Muscle of leg (tissue), 11 donors: ENCODE results near the gene ELANE. TPM values are rescaled to one million over a fixed set of nuclear protein-coding genes. Genes with fewer than 3 reads are reported as not detected.

ENCODE experiments used
- DNase-seq: peaks from one replicate; pipeline ENCODE4 v3.0.0; 2013
- H3K27ac ChIP-seq: one replicate; pipeline ENCODE4 v1.5.1; 2013; ENCODE audit warnings: mild to moderate bottlenecking, low read length, control low read depth
- H3K27me3 ChIP-seq: one replicate; pipeline ENCODE4 v1.6.1; 2013; ENCODE audit warnings: low read length; ENCODE audit not compliant: control insufficient read depth, insufficient read depth
- H3K36me3 ChIP-seq: one replicate; pipeline ENCODE4 v1.6.1; 2013; ENCODE audit warnings: low read length; ENCODE audit not compliant: control insufficient read depth, insufficient read depth
- H3K4me1 ChIP-seq: one replicate; pipeline ENCODE4 v1.6.1; 2013; ENCODE audit warnings: low read length; ENCODE audit not compliant: control insufficient read depth, insufficient read depth
- H3K4me3 ChIP-seq: one replicate; pipeline ENCODE4 v1.5.1; 2013; ENCODE audit warnings: low read length, control low read depth
- H3K9me3 ChIP-seq: replicated peaks from 2 replicates; pipeline ENCODE4 v1.6.1; 2013; ENCODE audit warnings: low read depth, low read length; ENCODE audit not compliant: control insufficient read depth
- WGBS: methylation state at CpG from one replicate; pipeline ENCODE4 v1.1.5; 2013; ENCODE audit warnings: missing lambda C conversion rate; ENCODE audit not compliant: insufficient coverage; 5-methylcytosine and 5-hydroxymethylcytosine counted together
- polyA plus RNA-seq, 8 donors: library from polyadenylated mRNA; unstranded; fragments of 120-200 nt; gene quantifications; one replicate each; pipeline versions ENCODE4 v1.2.1 to v1.2.3, GENCODE V29; 2013; ENCODE audit warnings: inconsistent platforms in 1 of 8, low replicate concordance in 1 of 8; ENCODE audit not compliant: insufficient read length in 8 of 8, insufficient read depth in 1 of 8
- total RNA-seq: library from RNA; stranded (reverse); fragments of 120-200 nt; gene quantifications from one replicate; pipeline ENCODE4 v1.2.4, GENCODE V29; 2013

The ELANE gene
- total and polyA plus RNA-seq, 9 donors = 0.22 to 4.4 (median 0.67) TPM

GRCh38 chr19:881385-882071 lies 29.4 kb downstream of the ELANE start:
- Histone ChIP-seq H3K27me3 (no peaks in the 10 kb centered on the region), H3K4me3 (no peak overlapping the region), H3K27ac (no peak overlapping the region), H3K36me3 (peaks cover 73% of the 10 kb centered on the region), H3K4me1 (no peaks in the 10 kb centered on the region), H3K9me3 (no peaks in the 10 kb centered on the region)
- no peak for DNase-seq
- 96% methylated on average over 32 of the region's 34 CpGs for WGBS

GRCh38 chr19:882871-883497 lies 30.9 kb downstream of the ELANE start:
- WGBS = 92% methylated on average over 7 of the region's 30 CpGs

GRCh38 chr19:883661-884211 lies 31.6 kb downstream of the ELANE start:
- WGBS = 90% methylated on average over 21 of the region's 22 CpGs
- peaks cover 84% of the 10 kb centered on the region for H3K36me3 ChIP-seq
- no peak for DNase-seq
- no peaks in the 10 kb centered on the region for H3K4me1 ChIP-seq
- H3K27me3 ChIP-seq = no peaks in the 10 kb centered on the region
- H3K9me3 ChIP-seq = no peaks in the 10 kb centered on the region
- no peak overlapping the region for H3K4me3 ChIP-seq
- H3K27ac ChIP-seq = no peak overlapping the region

More at GRCh38 chr19:882871-883497, 30.9 kb downstream of the ELANE start:
- Histone ChIP-seq H3K4me3 (no peak overlapping the region), H3K36me3 (peaks cover 79% of the 10 kb centered on the region), H3K4me1 (no peaks in the 10 kb centered on the region), H3K27ac (no peak overlapping the region), H3K9me3 (no peaks in the 10 kb centered on the region), H3K27me3 (no peaks in the 10 kb centered on the region)
- DNase-seq = no peak

- peaks cover 87% of the 10 kb centered on the region for H3K36me3 ChIP-seq
Measured at GRCh38 chr19:884420-885211, 32.5 kb downstream of the ELANE start.

GRCh38 chr19:885536-886224 lies 33.6 kb downstream of the ELANE start:
- H3K9me3 ChIP-seq = no peaks in the 10 kb centered on the region
- DNase-seq = no peak
- no peak overlapping the region for H3K27ac ChIP-seq
- no peak overlapping the region for H3K4me3 ChIP-seq
- WGBS = 94% methylated on average over 64 of the region's 64 CpGs
- peaks cover 89% of the 10 kb centered on the region for H3K36me3 ChIP-seq
- H3K4me1 ChIP-seq = no peaks in the 10 kb centered on the region
- no peaks in the 10 kb centered on the region for H3K27me3 ChIP-seq

More at GRCh38 chr19:884420-885211, 32.5 kb downstream of the ELANE start:
- Histone ChIP-seq H3K27me3 (no peaks in the 10 kb centered on the region), H3K9me3 (no peaks in the 10 kb centered on the region), H3K4me3 (no peak overlapping the region), H3K27ac (no peak overlapping the region), H3K4me1 (no peaks in the 10 kb centered on the region)
- WGBS = 87% methylated on average over 46 of the region's 51 CpGs
- no peak for DNase-seq

- DNase-seq = no peak
- Histone ChIP-seq H3K27me3 (no peaks in the 10 kb centered on the region), H3K4me1 (peaks cover 7% of the 10 kb centered on the region), H3K9me3 (no peaks in the 10 kb centered on the region), H3K36me3 (peaks cover 80% of the 10 kb centered on the region), H3K4me3 (no peak overlapping the region), H3K27ac (no peak overlapping the region)
- WGBS = 20% methylated on average over 2 of the region's 16 CpGs
Measured at GRCh38 chr19:887072-887471, 35.0 kb downstream of the ELANE start.

- 91% methylated on average over 10 of the region's 10 CpGs for WGBS
- peaks cover 10% of the 10 kb centered on the region for H3K4me1 ChIP-seq
- no peaks in the 10 kb centered on the region for H3K27me3 ChIP-seq
- H3K36me3 ChIP-seq = peaks cover 75% of the 10 kb centered on the region
- no peaks in the 10 kb centered on the region for H3K9me3 ChIP-seq
- no peak overlapping the region for H3K27ac ChIP-seq
- H3K4me3 ChIP-seq = no peak overlapping the region
- DNase-seq = no peak
Measured at GRCh38 chr19:887599-887998, 35.5 kb downstream of the ELANE start.

GRCh38 chr19:888581-889385 lies 36.7 kb downstream of the ELANE start:
- H3K4me3 ChIP-seq = no peak overlapping the region
- H3K27me3 ChIP-seq = no peaks in the 10 kb centered on the region
- no peak for DNase-seq
- no peaks in the 10 kb centered on the region for H3K9me3 ChIP-seq
- WGBS = 86% methylated on average over 25 of the region's 30 CpGs
- peaks cover 64% of the 10 kb centered on the region for H3K36me3 ChIP-seq
- peaks cover 10% of the 10 kb centered on the region for H3K4me1 ChIP-seq
- H3K27ac ChIP-seq = no peak overlapping the region

- DNase-seq = no peak
- H3K27me3 ChIP-seq = no peaks in the 10 kb centered on the region
- WGBS = 90% methylated on average over 26 of the region's 26 CpGs
- no peaks in the 10 kb centered on the region for H3K9me3 ChIP-seq
- no peak overlapping the region for H3K4me3 ChIP-seq
- no peak overlapping the region for H3K27ac ChIP-seq
- H3K4me1 ChIP-seq = peaks cover 10% of the 10 kb centered on the region
- H3K36me3 ChIP-seq = peaks cover 55% of the 10 kb centered on the region
Measured at GRCh38 chr19:889662-890295, 37.7 kb downstream of the ELANE start.
